HG03432 (cell line): ENCODE results near the gene FAM13A.

Experiments used
- ATAC-seq: cut with Tn5 transposase; IDR thresholded peaks from one replicate; pipeline ENCODE4 v1.9.1; 2021; ENCODE audit warnings: mild to moderate bottlenecking, moderate library complexity; ENCODE audit not compliant: unreplicated experiment

FAM13A gene

DNA sequence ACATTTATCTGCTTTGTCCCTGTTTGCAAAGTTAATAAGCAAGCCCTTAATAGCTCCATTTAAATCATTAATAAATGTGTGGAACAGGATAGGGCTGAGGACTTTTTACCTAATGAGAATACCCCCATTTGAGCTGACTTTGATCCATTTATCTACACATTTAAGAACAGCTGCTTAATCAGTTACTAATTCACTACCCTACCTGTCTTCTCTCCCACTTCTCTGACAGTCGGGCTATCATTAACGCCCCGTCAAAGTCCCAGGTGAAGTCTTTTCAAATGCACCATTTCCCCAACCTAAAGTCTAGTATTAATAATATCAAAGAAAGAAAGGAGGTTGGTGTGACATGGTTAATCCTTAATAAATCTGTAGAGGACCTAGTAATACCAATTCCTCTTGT lies 302.2 kb downstream of the FAM13A start:
- ATAC-seq = no peak

DNA sequence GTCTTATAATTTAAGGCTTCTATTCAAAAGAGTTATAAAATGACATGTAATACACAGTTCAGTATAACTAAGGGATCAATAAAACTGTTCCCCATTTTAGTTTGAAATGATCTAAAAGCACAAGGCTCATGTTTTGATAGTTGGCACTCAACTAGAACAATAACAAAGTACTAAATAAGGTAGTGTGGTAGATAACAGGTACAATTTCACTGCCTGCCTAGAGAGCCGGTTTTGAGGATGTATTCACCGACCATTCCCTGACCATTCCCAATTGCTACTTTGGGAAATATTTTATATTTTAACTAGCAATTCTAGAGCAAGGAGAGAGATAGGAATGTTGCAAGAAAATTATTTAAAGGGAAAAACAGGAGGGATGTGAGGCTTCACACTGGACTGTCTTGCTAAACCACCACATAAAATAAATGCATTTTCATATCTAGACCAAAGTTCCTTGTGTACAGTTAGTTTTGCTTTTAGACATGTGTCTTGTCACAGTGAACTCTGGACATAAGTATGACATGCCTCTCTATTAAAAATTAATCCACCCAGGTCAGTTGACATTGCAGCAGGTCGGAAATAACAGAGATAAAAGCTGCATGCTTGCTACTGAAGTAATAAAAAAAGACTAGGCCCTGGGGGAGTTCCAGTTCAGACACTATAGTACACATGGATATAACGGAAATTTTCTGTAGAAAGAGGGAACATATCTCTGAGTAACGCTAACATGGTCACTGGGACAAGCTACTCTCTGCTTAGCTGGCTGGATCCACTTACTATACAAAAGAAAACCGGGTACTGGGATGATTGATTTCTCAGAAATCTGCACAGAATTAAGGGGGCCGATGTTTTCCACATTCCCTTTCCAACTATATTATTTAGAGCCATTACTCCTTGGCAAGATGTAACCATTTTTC lies 303.1 kb downstream of the FAM13A start:
- ATAC-seq = peak; percentile 70

DNA sequence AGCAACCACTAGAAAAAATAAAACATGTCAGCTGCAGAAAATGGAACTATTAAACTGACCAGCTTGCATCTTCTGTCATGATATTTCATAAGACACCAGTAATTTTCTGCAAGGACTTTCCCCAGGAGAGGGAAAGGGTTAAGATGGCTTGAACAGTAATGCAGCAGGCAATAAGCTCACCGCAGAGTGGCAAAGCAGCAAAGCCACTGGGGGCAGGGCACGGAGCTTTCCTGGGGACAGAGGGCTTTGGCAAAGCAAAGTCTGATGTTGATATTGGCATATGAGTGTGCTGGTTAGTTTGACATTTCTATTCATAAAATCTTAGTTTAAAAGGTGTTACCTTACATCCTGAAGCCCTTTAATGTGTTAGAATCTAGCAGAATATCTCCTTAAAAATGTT lies 304.2 kb downstream of the FAM13A start:
- no peak for ATAC-seq

DNA sequence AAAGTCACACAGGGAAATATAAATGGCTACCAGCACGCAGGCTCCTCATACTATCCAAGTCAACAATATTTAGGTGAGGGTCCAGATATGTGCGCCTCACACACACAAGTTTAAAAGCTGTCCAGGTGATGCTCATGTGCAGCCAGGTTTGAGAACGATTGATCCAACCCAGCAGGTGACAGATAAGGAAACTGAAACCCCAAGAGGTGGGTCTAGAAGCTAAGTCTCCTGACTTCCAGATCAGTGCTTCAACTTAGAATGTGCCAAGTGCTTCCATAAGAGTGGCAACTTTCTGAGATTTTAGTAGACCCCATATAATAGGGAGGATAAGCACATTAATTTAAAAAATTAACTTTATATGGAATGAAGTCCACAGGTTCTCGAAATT lies 304.9 kb downstream of the FAM13A start:
- ATAC-seq = peak; percentile 63

DNA sequence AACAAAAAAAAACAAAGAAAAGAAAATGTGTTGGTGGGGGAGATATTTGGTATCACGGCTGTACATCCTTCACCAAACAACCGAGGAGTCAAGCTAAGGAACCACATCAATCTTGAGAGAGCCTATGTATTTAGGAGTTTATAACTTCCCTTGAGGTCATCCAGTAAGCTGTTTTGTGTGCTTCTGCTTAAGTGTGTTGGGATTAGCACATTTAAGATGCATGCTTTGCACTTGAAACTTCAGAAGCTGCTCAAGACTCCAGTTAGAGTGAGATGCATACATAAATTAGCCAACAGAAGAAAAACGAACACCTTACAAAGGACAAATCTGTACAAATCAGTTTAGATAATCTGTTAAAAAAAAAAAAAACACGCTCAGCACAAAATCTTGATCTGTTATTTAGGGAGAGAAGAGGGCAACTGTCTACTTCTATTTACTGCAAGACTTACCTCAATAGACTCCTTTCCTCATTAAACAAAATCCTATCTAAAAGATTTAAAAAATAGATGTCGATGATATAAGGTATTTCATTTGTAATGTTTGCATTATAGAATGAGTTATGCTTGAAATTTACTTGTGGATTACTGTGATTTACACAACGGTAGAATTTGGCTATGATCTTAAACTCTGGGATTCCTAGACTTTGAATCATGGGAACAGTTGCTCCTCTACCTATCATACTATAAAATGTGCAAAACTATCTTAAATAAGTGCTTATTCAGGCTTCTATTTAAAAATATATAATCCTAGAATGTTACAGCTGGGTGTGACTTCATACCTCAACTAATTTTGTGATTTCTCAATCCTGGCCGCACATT lies 305.5 kb downstream of the FAM13A start:
- ATAC-seq = no peak

DNA sequence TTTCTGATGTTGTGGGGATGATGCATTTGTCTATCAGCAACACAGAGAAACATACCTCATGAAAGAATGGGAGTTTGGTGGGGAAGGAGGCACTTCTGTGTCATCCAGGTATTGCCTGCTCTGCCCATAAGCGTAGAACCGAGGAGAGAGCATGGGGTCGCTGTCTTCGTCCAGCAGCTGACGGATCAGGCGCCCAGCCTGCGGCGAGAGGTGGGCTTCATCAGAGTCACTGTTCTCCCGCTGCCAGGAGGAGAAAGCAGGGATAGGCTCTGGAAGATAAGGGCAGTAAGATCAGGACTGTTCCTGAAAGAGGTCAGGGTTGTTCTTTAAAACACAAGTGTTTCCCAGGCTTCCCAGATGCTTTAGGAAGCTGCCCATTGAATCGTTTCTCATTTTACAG lies 306.6 kb downstream of the FAM13A start:
- no peak for ATAC-seq

DNA sequence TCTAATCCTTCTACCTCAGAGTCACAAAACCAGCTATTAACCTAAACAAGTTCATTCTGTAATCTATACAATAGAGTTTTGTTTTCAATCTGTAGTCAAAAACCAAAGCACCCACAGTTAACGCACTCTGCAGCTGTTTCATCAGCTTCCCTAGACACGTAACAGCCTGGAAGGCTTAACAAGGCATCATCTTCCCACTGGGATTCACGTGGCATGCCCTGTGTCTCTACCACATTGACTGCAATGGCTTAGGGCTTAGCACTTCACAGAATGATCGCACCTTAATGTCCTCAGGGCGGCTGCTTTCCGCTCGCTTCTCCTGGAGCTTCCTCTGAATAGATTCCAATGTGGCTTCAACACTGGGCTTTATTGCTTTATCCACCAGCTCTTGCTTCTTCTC lies 309.6 kb downstream of the FAM13A start:
- no peak for ATAC-seq

DNA sequence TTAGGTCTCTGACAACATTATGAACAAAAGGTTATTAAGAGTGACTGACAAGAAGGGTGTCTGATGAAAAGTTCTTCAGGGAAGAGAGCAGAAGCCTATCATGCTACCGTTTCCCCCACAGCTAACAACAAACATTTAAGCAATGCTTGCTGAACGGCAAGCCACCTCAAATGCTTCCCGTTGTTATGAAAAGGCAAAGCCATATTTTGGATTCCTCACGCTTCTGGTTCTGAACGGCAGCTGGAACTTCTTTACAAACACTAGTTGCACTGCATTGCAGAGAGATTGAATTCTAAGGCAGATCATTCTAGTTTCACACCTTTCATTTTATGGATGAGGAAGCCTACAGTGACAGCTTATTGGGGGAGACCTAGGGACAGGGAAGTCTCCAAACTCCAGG lies 310.8 kb downstream of the FAM13A start:
- no peak for ATAC-seq

DNA sequence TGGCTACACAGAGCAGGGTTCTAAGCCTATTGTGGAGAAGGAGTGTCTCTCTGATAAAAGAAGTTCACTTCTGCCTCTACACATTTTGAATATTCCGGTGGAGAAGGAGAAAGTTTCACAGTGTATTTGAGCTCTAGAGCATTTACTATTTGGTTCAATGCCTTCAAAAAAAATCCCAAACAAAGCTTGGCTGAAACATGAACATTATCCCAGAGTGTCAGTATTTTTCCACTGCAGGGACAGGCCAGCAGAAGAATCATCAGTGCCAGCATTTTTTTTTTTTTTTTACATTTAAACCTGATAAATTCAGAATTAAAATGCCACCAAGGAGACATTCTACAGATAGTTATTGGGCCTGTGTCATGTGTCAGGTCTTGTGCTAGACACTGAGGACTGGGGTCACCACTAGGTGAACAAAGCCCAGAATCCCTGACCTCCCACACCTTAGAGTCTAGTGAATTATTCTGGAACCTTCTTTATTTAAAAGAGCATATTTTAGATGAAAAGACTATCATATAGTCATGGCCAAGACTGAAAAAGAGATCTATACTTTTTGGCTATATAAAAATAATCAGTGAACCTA lies 311.3 kb downstream of the FAM13A start:
- ATAC-seq = no peak

DNA sequence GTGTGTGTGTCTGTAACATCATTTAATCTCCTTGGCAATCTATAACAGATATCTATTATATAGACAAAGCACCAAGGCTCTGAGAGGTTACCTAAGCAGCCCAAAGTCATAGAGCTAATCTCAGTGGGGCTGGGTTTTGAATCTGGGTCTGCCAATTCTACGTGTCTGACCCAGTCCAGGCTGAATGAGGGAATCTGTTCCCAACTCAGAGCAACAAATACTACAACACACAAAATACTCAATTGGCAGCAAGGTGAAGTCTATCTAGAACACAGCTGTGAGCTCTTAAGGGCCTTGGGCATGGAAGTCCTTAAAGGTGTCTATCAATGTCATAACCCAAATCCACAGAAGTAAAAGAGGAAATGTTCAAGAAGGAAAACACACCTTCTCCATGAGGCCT lies 311.8 kb downstream of the FAM13A start:
- ATAC-seq = no peak

DNA sequence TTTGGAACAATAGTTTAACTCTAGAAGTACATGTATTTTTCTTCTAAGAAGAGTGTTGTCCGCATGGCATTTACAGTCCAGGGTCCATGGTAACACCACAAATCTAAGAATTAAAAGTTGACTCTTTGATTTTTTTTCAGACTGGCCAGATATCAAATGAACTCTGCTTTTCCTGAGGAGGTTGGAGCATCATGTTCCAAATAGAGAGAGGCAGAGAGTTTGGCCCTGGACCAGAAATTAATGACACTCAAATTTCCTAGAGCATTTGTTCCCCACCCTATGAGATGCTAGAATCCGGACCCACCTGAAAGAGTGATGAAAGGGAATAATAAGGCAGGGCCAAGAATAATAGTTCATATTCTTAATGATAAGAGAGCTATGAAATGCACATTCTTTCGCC lies 312.4 kb downstream of the FAM13A start:
- ATAC-seq = no peak

DNA sequence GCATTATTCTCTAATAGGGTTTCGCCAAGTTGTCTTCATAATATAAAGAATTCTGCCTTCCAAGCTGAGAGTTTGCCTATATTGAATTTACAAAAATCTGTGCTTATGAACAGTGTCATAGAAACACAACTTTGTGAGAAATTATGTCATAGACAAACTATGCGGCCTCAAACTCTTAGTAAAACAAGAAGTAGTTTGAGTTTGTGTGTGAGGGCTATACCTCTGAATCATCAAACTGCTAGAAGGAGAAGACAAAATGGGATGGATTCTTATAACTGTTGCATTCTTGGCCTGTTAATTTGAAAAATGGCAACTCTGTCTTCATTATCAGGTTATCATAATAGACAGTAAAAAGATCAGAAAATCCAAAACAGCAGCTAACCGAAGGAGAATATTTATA lies 313.3 kb downstream of the FAM13A start:
- ATAC-seq = no peak

DNA sequence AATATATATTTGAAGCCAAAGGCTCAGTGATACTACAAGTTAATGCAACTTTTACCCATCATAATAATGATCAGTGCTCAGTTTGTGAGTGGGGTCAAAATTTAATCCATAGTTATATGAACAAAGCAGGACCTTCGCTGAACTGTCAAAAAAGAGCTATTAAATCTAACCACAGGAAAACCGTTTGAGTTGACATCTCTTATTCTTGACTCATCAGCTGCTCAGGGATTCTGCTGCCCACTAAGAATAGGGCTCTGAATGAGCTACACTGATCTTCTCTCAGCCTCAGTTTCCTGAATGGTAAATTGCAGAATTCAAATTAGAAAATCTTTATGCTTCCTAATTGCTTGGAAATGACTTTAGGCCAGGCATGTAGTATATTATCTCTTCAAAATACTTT lies 314.4 kb downstream of the FAM13A start:
- ATAC-seq = no peak

DNA sequence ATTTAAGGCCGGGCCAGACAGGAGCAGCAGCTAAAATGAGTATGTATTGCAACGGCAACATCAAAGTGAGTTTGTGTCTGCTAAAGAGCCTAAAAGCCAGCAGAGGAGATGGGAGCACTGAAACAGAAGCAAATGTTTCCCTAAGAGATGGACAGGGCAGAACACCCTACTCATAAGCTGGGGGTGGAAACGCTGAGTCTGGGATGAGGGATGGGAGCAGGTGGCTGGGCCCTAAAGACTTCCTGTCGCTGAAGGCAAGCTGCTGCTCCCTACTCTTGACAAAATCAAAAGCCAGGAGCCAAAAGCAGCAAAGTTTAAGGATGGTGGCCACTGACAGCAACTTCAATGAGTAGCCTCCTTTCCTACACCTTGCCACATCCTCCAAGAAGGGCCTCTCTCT lies 318.8 kb downstream of the FAM13A start:
- no peak for ATAC-seq

DNA sequence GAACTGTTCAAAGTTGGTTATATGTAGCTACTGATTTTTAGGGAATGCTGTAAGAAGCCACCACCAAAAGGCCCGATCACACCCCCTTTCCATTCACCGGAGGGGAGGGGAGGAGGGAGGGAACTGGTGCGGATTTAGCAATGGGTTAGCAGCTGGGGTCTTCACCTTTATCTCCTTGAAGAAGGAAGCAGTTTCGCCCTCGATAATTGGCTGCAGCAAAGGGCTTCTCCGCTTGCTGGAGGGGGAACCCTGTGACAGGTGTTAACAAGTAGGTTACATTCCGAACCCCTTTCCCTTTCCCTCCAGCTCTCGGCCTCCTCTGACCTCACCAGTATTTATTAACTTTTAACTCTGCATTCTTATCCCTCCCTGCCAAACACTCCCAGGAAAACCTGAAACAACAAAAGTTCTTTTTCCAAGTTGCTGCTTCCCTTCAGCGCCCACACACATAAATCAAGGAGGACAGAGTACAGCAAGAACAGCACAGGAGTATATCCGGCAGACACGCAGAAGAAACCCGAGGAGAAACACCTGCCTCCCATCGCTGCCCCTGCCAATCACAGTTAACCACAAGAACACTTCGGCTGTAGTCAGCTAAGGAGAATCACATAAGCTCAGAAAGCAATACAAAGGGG lies 319.6 kb downstream of the FAM13A start:
- ATAC-seq = peak; percentile 98

DNA sequence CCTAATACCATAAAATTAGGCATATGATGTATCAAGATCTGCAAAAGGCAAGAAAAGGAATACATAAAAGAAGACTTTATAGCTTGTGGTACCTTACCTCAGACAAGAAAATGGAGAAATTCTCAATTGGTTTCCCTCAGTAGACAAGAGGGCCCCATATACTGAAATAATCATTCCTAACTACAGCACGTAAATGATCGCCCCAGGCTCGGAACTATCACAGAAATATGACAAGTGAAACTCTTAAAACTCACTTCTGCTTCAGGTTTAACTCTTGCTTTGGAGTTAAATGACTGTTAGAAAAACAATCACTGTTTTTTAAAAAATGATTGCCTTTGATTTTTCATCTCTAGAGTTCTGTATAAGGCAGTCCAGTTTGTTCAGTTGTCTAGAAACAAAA lies 320.7 kb downstream of the FAM13A start:
- ATAC-seq = peak; percentile 29

DNA sequence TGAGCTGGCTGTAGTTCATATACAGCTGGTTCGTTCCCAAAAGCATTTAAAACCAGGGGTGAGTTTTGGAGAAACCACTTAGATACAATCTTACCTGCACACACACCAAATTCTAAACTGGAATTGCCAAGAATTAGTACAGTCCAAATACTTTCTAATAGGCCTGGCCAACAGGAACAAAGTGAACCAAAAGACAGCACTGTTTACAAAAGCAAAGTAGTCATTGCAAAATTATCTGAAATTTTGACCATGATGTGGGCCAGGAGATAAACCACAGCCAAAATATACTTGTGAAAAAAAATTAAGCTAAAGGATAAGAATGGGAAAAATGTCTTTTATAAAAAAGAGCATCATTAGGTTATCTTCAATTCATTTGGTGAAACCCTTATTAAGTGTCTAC lies 321.4 kb downstream of the FAM13A start:
- no peak for ATAC-seq

DNA sequence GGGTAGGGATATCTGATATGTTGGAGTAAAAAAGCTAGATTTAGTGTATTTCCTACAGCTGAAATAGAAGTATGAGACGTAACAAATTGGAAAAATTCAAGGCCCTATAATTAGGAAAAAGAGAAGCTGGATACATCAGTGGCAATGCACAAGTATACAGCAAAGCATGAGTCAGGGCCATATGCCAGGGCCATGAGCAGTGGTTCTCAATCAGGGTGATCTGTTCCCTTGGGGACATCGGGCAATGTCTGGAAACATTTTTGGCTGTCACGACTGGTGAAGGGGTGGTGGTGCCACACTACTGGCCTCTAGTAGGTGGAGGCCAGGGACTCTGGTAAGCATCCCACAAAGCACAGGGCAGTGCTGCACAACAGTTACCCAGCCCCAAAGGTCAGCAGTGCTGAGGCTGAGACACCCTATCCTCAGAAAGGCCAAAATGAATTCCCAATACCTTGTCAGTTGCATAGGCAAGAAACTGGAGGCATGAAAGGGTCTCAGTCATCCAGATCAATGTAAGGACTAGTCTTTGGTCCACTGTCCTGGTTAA lies 322.5 kb downstream of the FAM13A start:
- no peak for ATAC-seq

DNA sequence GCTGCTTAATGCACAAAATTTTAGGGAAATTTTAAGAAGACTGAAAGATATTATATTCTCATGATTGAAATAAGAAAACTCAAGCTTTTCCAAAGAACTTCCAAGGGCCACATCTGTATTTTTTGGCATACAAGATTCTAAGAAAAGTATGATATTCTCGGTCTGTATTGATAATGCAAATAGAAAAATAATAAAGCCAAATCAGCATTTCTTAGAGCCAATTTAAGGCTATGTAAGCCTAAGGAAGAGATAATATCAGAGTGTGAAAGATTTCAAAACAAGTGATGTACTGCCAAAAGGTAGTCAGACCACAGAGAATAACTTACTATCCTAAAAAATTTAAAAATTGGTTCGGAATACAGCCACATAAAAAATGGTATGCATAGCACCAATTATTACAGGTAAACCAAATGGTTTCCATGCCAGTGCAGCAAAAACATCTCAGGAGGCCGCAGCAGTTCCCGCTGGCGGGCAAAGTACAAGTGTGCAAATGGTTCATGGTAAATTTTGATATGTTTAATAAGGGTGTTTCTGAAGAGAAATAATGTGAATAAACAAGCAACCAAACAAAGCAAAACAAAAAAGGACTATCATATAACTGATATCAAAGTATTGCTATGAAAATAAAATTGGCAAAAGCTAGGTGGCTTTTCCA lies 324.1 kb downstream of the FAM13A start:
- no peak for ATAC-seq

DNA sequence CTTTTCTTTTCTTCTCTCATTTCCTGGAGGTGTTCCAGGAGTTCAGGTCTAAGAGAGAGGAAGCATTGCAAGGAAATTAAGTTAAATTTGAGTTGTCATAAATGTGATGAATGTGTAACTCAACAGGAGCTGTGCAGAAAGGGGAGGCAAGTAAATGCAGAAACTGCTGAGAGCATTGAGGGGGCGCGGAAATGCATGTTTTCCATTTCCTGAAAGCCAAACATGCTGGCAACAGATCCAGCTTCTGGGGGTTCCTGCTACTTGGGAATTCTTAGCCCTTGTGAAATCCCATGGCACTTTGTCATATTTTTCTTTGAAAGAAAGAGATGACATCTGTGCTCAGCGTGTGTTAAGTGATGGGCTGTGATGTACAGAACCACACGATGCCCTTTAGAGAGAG lies 325.6 kb downstream of the FAM13A start:
- ATAC-seq = no peak

DNA sequence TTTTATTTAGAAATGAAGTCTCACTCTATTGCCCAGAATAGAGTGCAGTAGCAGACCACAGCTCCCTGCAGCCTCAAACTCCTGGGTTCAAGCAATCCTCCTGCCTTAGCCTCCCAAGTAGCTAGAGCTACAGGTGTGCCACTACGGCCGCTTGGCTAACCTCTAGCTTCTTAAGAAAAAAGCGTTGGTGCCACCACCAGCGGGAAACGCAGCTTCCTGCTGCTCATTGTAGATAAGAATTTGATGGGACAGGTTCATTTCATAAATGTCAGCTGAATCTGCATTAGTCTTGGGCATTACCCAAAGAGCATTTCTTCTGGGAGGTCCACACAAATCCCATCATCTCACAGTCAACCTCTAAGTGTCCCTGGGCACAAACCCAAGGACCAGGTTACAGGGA lies 326.2 kb downstream of the FAM13A start:
- no peak for ATAC-seq
